Measurements from ENCODE around the gene LRFN2.

The LRFN2 gene

GRCh38 chr6:40587240-40588069, at the start of gene LRFN2:
Gene LRFN2, minus strand, starts transcription at chr6:40587364.
- DNase-seq (ENCODE audit: low read depth in 2 of 2): peak; percentile 11 to 27

GRCh38 chr6:40634429-40634828, 47.3 kb upstream of the LRFN2 start:
- no peak for DNase-seq (ENCODE audit: low read depth in 2 of 2)

- DNase-seq (ENCODE audit: low read depth in 2 of 2): no peak
These were observed 44.6 kb upstream of the LRFN2 start for GRCh38 chr6:40631744-40632143.

GRCh38 chr6:40630488-40630887, 43.3 kb upstream of the LRFN2 start:
- DNase-seq (ENCODE audit: low read depth in 2 of 2): no peak

- no peak for DNase-seq (ENCODE audit: low read depth in 2 of 2)
These were observed 42.9 kb upstream of the LRFN2 start for GRCh38 chr6:40630051-40630450.

- no peak for DNase-seq (ENCODE audit: low read depth in 2 of 2)
These were observed 42.3 kb upstream of the LRFN2 start for GRCh38 chr6:40629463-40629862.

GRCh38 chr6:40627316-40627715, 40.2 kb upstream of the LRFN2 start:
- no peak for DNase-seq (ENCODE audit: low read depth in 2 of 2)

GRCh38 chr6:40626886-40627285, 39.7 kb upstream of the LRFN2 start:
- DNase-seq (ENCODE audit: low read depth in 2 of 2): no peak

GRCh38 chr6:40623932-40624331, 36.8 kb upstream of the LRFN2 start:
- no peak for DNase-seq (ENCODE audit: low read depth in 2 of 2)

- DNase-seq (ENCODE audit: low read depth in 2 of 2): no peak
These were observed 36.0 kb upstream of the LRFN2 start for GRCh38 chr6:40623178-40623577.

- no peak for DNase-seq (ENCODE audit: low read depth in 2 of 2)
These were observed 33.5 kb upstream of the LRFN2 start for GRCh38 chr6:40620574-40621240.

- DNase-seq (ENCODE audit: low read depth in 2 of 2): no peak
These were observed 27.5 kb upstream of the LRFN2 start for GRCh38 chr6:40614671-40615070.

GRCh38 chr6:40611912-40612311, 24.7 kb upstream of the LRFN2 start:
- no peak for DNase-seq (ENCODE audit: low read depth in 2 of 2)

GRCh38 chr6:40611434-40611833, 24.3 kb upstream of the LRFN2 start:
- no peak for DNase-seq (ENCODE audit: low read depth in 2 of 2)

GRCh38 chr6:40610229-40610628, 23.1 kb upstream of the LRFN2 start:
- DNase-seq (ENCODE audit: low read depth in 2 of 2): no peak

GRCh38 chr6:40606981-40607380, 19.8 kb upstream of the LRFN2 start:
- DNase-seq (ENCODE audit: low read depth in 2 of 2): no peak

- DNase-seq (ENCODE audit: low read depth in 2 of 2): no peak
These were observed 19.4 kb upstream of the LRFN2 start for GRCh38 chr6:40606526-40606925.

- no peak for DNase-seq (ENCODE audit: low read depth in 2 of 2)
These were observed 16.9 kb upstream of the LRFN2 start for GRCh38 chr6:40604082-40604481.

- no peak for DNase-seq (ENCODE audit: low read depth in 2 of 2)
These were observed 12.4 kb upstream of the LRFN2 start for GRCh38 chr6:40599555-40599954.

- DNase-seq (ENCODE audit: low read depth in 2 of 2): no peak
These were observed 11.4 kb upstream of the LRFN2 start for GRCh38 chr6:40598516-40598915.

GRCh38 chr6:40597301-40597700, 10.1 kb upstream of the LRFN2 start:
- DNase-seq (ENCODE audit: low read depth in 2 of 2): no peak

GRCh38 chr6:40588480-40588879, 1.3 kb upstream of the LRFN2 start:
- DNase-seq (ENCODE audit: low read depth in 2 of 2): no peak

- DNase-seq (ENCODE audit: low read depth in 2 of 2): no peak
These were observed 863 bp upstream of the LRFN2 start for GRCh38 chr6:40588070-40588384.
